HL-60 (cell line): ENCODE results near the gene SP1.

Experiments
- CTCF ChIP-seq: IDR thresholded peaks from one replicate; pipeline ENCODE4 v1.5.1; 2011; ENCODE audit warnings: low read length, control low read depth, inconsistent platforms; ENCODE audit not compliant: insufficient read depth
- POLR2AphosphoS5 ChIP-seq: IDR thresholded peaks from 2 replicates; pipeline ENCODE4 v1.6.1; 2012; ENCODE audit warnings: low read depth

- no peak for TF ChIP-seq CTCF
- no peak for TF ChIP-seq POLR2AphosphoS5
These were observed 9.7 kb downstream of the SP1 start for GRCh38 chr12:53389702-53390101.
